ENCODE measurements around the gene MET. TPM values are rescaled to one million over a fixed set of nuclear protein-coding genes. Genes with fewer than 3 reads are reported as not detected.

The MET gene
- total RNA-seq, 2 experiments from 2014 or later: not detected

DNA sequence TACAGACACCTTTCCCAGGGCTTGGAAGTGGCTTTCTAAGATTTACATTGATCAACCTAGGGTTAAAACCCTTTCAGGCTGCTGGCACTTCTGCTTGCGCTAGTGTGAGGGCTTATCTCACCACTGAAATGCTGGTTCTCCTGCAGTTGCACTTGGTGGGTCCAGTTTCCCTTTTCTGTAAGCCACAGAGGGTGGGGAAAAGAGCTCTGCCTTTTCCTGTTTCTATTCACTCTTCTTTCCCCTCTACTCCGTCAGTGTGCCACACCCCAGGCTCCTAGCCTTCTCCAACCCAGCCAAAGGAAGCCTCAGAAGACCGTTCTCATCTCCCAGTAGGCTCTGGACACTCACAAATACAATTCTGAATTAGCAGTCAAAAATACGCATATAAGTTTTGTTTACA is 171.4 kb downstream of the MET start:
- DNase-seq: no peak
- H3K4me3 Mint-ChIP-seq: peak overlapping the region; percentile 29
- H3K27ac Mint-ChIP-seq: no peak overlapping the region
- no peaks in the 10 kb centered on the region for H3K36me3 Mint-ChIP-seq (ENCODE audit: low read depth)
- H3K27me3 Mint-ChIP-seq (ENCODE audit: low read depth): peaks cover 20% of the 10 kb centered on the region
- no peak for ATAC-seq
- no peaks in the 10 kb centered on the region for H3K9me3 Mint-ChIP-seq (ENCODE audit: insufficient read depth)
- H3K4me1 Mint-ChIP-seq (ENCODE audit: low read depth): peaks cover 11% of the 10 kb centered on the region
- CTCF ChIA-PET: no interaction called here
- POLR2A ChIA-PET: no interaction called here

Other genes starting within 250 kb of the MET start
- not detected for gene CAV2, start 172.5 kb upstream of the MET start, total RNA-seq
- not detected for gene CAV1, start 147.2 kb upstream of the MET start, total RNA-seq
- gene CAPZA2, start 190.4 kb downstream of the MET start, total RNA-seq: 100 to 1,000 TPM; 144 to 154 TPM